H9 (cell line): ENCODE data around the gene TCEAL8. TPM values are rescaled to one million over a fixed set of nuclear protein-coding genes. Genes with fewer than 3 reads are reported as not detected.

ENCODE experiments used
- DNase-seq: peaks from one replicate; pipeline ENCODE4 v3.0.0-alpha.2; 2017
- H2AFZ ChIP-seq: one replicate; pipeline ENCODE4 v1.6.1; 2013; ENCODE audit warnings: mild to moderate bottlenecking, low read length, control low read depth, moderate library complexity
- H2AK5ac ChIP-seq: 2 replicates; pipeline ENCODE4 v1.6.1; 2013; ENCODE audit warnings: low read length, control low read depth, mixed read lengths; ENCODE audit not compliant: insufficient read length
- H2BK120ac ChIP-seq: one replicate; pipeline ENCODE4 v1.6.1; 2013; ENCODE audit warnings: low read depth, mild to moderate bottlenecking, low read length, control low read depth, inconsistent platforms; ENCODE audit not compliant: poor library complexity, severe bottlenecking
- H2BK12ac ChIP-seq: 2 replicates; pipeline ENCODE4 v1.6.1; 2013; ENCODE audit warnings: low read length, control low read depth, mixed read lengths, low read depth; ENCODE audit not compliant: insufficient read length
- H2BK15ac ChIP-seq: 2 replicates; pipeline ENCODE4 v1.6.1; 2013; ENCODE audit warnings: low read depth, low read length, control low read depth
- H2BK20ac ChIP-seq: one replicate; pipeline ENCODE4 v1.6.1; 2013; ENCODE audit warnings: low read depth, mild to moderate bottlenecking, low read length, control low read depth, inconsistent platforms; ENCODE audit not compliant: poor library complexity, severe bottlenecking
- H2BK5ac ChIP-seq: 2 replicates; pipeline ENCODE4 v1.6.1; 2013; ENCODE audit warnings: low read length, control low read depth, mixed read lengths; ENCODE audit not compliant: insufficient read length
- H3K14ac ChIP-seq: 2 replicates; pipeline ENCODE4 v1.6.1; 2013; ENCODE audit warnings: low read length, control low read depth; ENCODE audit not compliant: insufficient read depth
- H3K18ac ChIP-seq: 2 replicates; pipeline ENCODE4 v1.6.1; 2013; ENCODE audit warnings: low read depth, mild to moderate bottlenecking, mixed read lengths, low read length, control low read depth; ENCODE audit not compliant: insufficient read length
- H3K23ac ChIP-seq: 2 replicates; pipeline ENCODE4 v1.6.1; 2013; ENCODE audit warnings: low read length, control low read depth, mixed read lengths, low read depth; ENCODE audit not compliant: insufficient read length
- H3K23me2 ChIP-seq: 2 replicates; pipeline ENCODE4 v1.6.1; 2013; ENCODE audit warnings: low read depth, mild to moderate bottlenecking, mixed read lengths, low read length, control low read depth; ENCODE audit not compliant: insufficient read length, poor library complexity, severe bottlenecking
- H3K27ac ChIP-seq: 2 replicates; pipeline ENCODE4 v1.5.1; 2013; ENCODE audit warnings: low read length, control low read depth, mixed read lengths, low read depth; ENCODE audit not compliant: insufficient read length
- H3K27me3 ChIP-seq: 2 replicates; pipeline ENCODE4 v1.6.1; 2013; ENCODE audit warnings: low read length, control low read depth, inconsistent platforms; ENCODE audit not compliant: insufficient read depth
- H3K4ac ChIP-seq: 2 replicates; pipeline ENCODE4 v1.6.1; 2013; ENCODE audit warnings: low read depth, mild to moderate bottlenecking, control low read depth, inconsistent platforms, low read length, moderate library complexity
- H3K4me1 ChIP-seq: 2 replicates; pipeline ENCODE4 v1.6.1; 2013; ENCODE audit warnings: low read length, control low read depth, inconsistent platforms; ENCODE audit not compliant: insufficient read depth
- H3K4me2 ChIP-seq: 2 replicates; pipeline ENCODE4 v1.6.1; 2013; ENCODE audit warnings: low read length, control low read depth, mixed read lengths; ENCODE audit not compliant: insufficient read length, insufficient read depth
- H3K56ac ChIP-seq: 2 replicates; pipeline ENCODE4 v1.6.1; 2013; ENCODE audit warnings: low read depth, mild to moderate bottlenecking, mixed read lengths, low read length, control low read depth; ENCODE audit not compliant: insufficient read length
- H3K79me1 ChIP-seq: 2 replicates; pipeline ENCODE4 v1.6.1; 2013; ENCODE audit warnings: low read depth, mild to moderate bottlenecking, moderate library complexity, low read length, control low read depth, inconsistent platforms; ENCODE audit not compliant: insufficient read depth, poor library complexity, severe bottlenecking
- H3K79me2 ChIP-seq: 2 replicates; pipeline ENCODE4 v1.6.1; 2013; ENCODE audit warnings: low read length, control low read depth, inconsistent platforms; ENCODE audit not compliant: insufficient read depth
- H3K9ac ChIP-seq: 2 replicates; pipeline ENCODE4 v1.6.1; 2013; ENCODE audit warnings: low read length, control low read depth, mixed read lengths; ENCODE audit not compliant: insufficient read length; ENCODE audit errors: extremely low read depth
- H3K9me3 ChIP-seq: one replicate; pipeline ENCODE4 v1.6.1; 2013; ENCODE audit warnings: low read depth, low read length, inconsistent platforms; ENCODE audit not compliant: control insufficient read depth
- H3T11ph ChIP-seq: one replicate; pipeline ENCODE4 v1.6.1; 2013; ENCODE audit warnings: mild to moderate bottlenecking, low read length, control low read depth, inconsistent platforms
- H4K20me1 ChIP-seq: one replicate; pipeline ENCODE4 v1.6.1; 2013; ENCODE audit not compliant: control insufficient read depth, insufficient read length, insufficient read depth
- H4K5ac ChIP-seq: 2 replicates; pipeline ENCODE4 v1.6.1; 2013; ENCODE audit warnings: low read depth, mild to moderate bottlenecking, mixed read lengths, low read length, control low read depth; ENCODE audit not compliant: insufficient read length
- H4K8ac ChIP-seq: replicated peaks from 2 replicates; pipeline ENCODE4 v1.6.1; 2013; ENCODE audit warnings: low read length, control low read depth, mixed read lengths, low read depth; ENCODE audit not compliant: insufficient read length
- H4K91ac ChIP-seq: 2 replicates; pipeline ENCODE4 v1.6.1; 2013; ENCODE audit warnings: low read depth, mild to moderate bottlenecking, moderate library complexity, mixed read lengths, low read length, control low read depth; ENCODE audit not compliant: insufficient read length
- H3K27ac Mint-ChIP-seq, 3 experiments: 2 replicates in 2 of 3; 3 replicates in 1 of 3; pipeline ENCODE4 v1.8.0; 2020 to 2021; ENCODE audit warnings: mixed read lengths in 3 of 3, mild to moderate bottlenecking in 1 of 3, moderate library complexity in 1 of 3
- H3K27me3 Mint-ChIP-seq: 2 replicates; pipeline ENCODE4 v1.8.0; 2021; ENCODE audit warnings: low read depth, mild to moderate bottlenecking, moderate library complexity, mixed read lengths
- H3K36me3 Mint-ChIP-seq, 3 experiments: 2 replicates in 2 of 3; 3 replicates in 1 of 3; pipeline ENCODE4 v1.8.0; 2020 to 2021; ENCODE audit warnings: low read depth in 3 of 3, mixed read lengths in 3 of 3; ENCODE audit not compliant: insufficient read depth in 1 of 3
- H3K4me1 Mint-ChIP-seq, 2 experiments: 2 replicates each; pipeline ENCODE4 v1.8.0; 2020; ENCODE audit warnings: mixed read lengths in 2 of 2
- H3K4me3 Mint-ChIP-seq, 2 experiments: 2 replicates in 1 of 2; 3 replicates in 1 of 2; pipeline ENCODE4 v1.8.0; 2020 to 2021; ENCODE audit warnings: mild to moderate bottlenecking in 2 of 2, mixed read lengths in 2 of 2, moderate library complexity in 1 of 2
- H3K9me3 Mint-ChIP-seq, 2 experiments: 2 replicates in 1 of 2; 3 replicates in 1 of 2; pipeline ENCODE4 v1.8.0; 2020; ENCODE audit warnings: mild to moderate bottlenecking in 2 of 2, mixed read lengths in 2 of 2, moderate library complexity in 1 of 2
- total RNA-seq: library from RNA; stranded (reverse); gene quantifications from 2 replicates; pipeline ENCODE4 v1.2.1, GENCODE V29; 2021
- TF ChIP-seq, protein P1 (sequence below): fragments of 200-600 bp; sonication (generic); conservative IDR thresholded peaks from 3 replicates; pipeline ENCODE4 v1.8.0; 2021; ENCODE audit warnings: antibody characterized with exemption, mild to moderate bottlenecking

Gene TCEAL8
- total RNA-seq, 1 experiment from 2014 or later = 78.1 TPM

DNA sequence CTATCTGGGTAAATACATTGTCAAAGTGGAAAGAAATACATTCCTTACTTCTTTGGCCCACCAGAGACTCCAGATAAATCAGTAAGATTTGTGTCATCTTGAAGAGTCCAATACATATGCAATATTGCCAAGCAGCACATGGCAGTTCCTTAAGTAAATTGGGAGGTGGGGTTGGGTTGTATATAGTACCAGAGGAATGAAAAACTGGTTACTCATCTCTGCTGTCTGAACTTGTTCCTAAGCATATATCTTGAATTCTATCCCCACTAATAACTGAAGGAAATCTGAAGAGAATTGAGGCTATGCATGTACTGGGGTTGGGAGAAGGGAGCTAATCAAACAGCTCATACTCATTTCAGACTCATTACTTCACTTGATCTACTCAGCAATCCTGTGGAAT lies 14.8 kb downstream of the TCEAL8 start:
- H2BK15ac ChIP-seq = no peak overlapping the region
- H3K14ac ChIP-seq = no peak overlapping the region
- H2AK5ac ChIP-seq = no peak overlapping the region
- no peaks in the 10 kb centered on the region for H3K27me3 ChIP-seq
- H2BK5ac ChIP-seq = no peak overlapping the region
- TF ChIP-seq, protein P1, sequence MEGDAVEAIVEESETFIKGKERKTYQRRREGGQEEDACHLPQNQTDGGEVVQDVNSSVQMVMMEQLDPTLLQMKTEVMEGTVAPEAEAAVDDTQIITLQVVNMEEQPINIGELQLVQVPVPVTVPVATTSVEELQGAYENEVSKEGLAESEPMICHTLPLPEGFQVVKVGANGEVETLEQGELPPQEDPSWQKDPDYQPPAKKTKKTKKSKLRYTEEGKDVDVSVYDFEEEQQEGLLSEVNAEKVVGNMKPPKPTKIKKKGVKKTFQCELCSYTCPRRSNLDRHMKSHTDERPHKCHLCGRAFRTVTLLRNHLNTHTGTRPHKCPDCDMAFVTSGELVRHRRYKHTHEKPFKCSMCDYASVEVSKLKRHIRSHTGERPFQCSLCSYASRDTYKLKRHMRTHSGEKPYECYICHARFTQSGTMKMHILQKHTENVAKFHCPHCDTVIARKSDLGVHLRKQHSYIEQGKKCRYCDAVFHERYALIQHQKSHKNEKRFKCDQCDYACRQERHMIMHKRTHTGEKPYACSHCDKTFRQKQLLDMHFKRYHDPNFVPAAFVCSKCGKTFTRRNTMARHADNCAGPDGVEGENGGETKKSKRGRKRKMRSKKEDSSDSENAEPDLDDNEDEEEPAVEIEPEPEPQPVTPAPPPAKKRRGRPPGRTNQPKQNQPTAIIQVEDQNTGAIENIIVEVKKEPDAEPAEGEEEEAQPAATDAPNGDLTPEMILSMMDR = no peak
- H3K4me2 ChIP-seq = no peak overlapping the region
- Mint-ChIP-seq H3K9me3 (peaks cover 2 to 44% of the 10 kb centered on the region in 2 experiments; a peak in 4 of 5 replicates), H3K36me3 (no peaks in the 10 kb centered on the region), H3K27ac (no peak overlapping the region), H3K27me3 (no peaks in the 10 kb centered on the region; the same call in 1 of the 2 replicates), H3K4me3 (no peak overlapping the region), H3K4me1 (peaks cover 0 to 5% of the 10 kb centered on the region in 2 experiments; a peak in 2 of 4 replicates)
- no peak overlapping the region for H3K4ac ChIP-seq
- no peak overlapping the region for H2BK20ac ChIP-seq
- H2BK12ac ChIP-seq = no peak overlapping the region
- H4K5ac ChIP-seq = no peak overlapping the region
- no peak overlapping the region for H3K23ac ChIP-seq
- no peaks in the 10 kb centered on the region for H3K23me2 ChIP-seq
- no peak overlapping the region for H3K9ac ChIP-seq
- no peak overlapping the region for H3T11ph ChIP-seq
- no peak overlapping the region for H4K91ac ChIP-seq
- no peak for DNase-seq
- H3K18ac ChIP-seq = no peak overlapping the region
- H4K20me1 ChIP-seq = no peaks in the 10 kb centered on the region
- H3K9me3 ChIP-seq = no peaks in the 10 kb centered on the region
- H4K8ac ChIP-seq = no peak overlapping the region
- H3K79me1 ChIP-seq = no peaks in the 10 kb centered on the region
- H3K4me1 ChIP-seq = no peaks in the 10 kb centered on the region
- no peak overlapping the region for H2BK120ac ChIP-seq
- no peak overlapping the region for H3K27ac ChIP-seq
- no peaks in the 10 kb centered on the region for H3K79me2 ChIP-seq
- no peak overlapping the region for H3K56ac ChIP-seq
- no peak overlapping the region for H2AFZ ChIP-seq
